ENCODE measurements around the gene FBXL4.

The FBXL4 gene

DNA sequence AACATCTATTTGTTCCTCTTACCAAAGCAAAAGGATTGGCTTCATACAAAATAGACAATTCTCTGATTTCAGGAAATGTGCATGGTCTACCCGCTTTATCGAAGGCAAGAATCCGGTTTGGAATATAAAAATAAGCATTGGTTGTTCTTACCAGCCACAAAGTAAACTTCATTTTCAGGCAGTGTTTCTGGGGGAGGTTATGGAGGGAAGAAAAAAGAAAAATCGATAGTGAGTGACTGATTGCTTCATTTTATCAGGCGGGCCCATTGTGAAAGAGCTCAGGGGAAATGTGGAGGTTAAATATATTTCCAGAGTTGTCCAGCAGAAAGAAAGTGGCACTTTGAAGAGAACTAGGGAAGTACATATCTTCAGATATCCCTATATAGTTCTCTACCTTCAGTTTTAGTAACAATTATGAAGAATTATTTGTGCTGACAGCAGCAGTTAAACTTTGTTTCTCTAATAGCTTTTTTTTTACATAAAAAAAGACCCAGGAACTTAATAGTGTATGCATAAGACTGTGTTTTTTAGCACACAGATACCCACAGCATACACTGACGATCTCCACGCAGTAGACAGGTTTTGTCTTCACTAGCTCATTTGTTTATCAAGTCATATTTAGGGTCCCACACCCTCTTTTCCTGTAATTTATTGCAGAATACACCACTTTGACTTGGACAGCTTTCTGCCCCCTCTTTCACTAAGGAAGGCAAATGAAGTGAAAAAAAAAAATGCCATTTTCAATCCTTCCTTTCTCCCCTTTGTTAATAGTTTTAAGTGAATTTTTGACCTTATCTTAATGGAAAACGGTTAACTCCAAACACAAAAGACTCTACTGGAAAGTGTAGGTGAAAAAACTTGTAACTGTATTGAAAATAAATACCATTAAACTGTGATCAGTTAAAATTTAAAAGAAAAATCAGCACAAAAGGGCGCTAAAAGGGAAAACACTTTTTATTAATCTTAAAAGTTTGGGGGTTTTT, 110.5 kb downstream of the FBXL4 start:
- no peak for DNase-seq

GRCh38 chr6:98836025-98836961, 111.5 kb downstream of the FBXL4 start:
- no peak for DNase-seq

DNA sequence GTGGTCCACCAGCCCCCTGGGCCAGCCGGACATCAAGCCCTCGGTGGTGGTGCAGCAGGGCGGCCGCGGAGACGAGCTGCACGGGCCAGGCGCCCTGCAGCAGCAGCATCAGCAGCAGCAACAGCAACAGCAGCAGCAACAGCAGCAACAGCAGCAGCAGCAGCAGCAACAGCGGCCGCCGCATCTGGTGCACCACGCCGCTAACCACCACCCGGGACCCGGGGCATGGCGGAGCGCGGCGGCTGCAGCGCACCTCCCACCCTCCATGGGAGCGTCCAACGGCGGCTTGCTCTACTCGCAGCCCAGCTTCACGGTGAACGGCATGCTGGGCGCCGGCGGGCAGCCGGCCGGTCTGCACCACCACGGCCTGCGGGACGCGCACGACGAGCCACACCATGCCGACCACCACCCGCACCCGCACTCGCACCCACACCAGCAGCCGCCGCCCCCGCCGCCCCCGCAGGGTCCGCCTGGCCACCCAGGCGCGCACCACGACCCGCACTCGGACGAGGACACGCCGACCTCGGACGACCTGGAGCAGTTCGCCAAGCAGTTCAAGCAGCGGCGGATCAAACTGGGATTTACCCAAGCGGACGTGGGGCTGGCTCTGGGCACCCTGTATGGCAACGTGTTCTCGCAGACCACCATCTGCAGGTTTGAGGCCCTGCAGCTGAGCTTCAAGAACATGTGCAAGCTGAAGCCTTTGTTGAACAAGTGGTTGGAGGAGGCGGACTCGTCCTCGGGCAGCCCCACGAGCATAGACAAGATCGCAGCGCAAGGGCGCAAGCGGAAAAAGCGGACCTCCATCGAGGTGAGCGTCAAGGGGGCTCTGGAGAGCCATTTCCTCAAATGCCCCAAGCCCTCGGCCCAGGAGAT, 112.4 kb downstream of the FBXL4 start:
- no peak for DNase-seq

DNA sequence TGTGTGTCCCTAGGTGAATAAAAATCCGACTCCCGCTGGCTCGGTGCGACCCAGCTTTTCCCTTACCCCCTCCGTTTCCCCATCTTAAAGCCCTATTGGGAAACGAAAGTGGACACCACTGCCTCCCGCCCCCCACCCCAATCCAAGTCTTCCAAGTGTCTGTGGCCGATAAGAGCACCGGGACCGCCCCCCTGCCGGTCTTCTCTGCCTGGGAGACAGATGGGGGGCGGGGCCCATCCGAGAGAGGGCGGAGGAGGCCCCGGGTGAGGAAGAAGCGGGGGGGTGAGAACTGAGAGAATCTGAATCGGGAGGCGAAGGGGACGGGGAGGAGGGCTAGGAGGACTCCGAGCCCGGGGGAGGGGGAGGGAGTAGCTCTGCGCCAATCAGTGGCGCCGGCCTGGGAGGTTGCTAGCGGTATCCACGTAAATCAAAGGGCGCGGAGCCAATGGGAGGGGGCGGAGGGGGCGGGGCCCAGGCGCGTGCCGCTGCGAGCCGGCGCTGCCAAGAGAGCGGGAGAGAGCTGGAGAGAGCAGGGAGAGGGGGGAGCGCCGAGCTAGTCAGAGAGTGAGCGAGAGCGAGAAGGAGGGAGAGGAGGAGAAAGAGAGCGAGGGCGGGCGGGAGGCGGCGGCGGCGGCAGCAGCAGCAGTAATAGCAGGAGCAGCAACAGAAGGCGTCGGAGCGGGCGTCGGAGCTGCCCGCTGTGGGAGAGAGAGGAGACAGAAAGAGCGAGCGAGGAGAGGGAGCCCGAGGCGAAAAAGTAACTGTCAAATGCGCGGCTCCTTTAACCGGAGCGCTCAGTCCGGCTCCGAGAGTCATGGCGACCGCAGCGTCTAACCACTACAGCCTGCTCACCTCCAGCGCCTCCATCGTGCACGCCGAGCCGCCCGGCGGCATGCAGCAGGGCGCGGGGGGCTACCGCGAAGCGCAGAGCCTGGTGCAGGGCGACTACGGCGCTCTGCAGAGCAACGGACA, 113.4 kb downstream of the FBXL4 start, which contains the start of gene POU3F2:
TSS of gene POU3F2 (plus strand) at position 515 of the 972 bp plus-strand sequence. CDS start at position 815, 300 bp downstream.
- peak; percentile 74 for DNase-seq

DNA sequence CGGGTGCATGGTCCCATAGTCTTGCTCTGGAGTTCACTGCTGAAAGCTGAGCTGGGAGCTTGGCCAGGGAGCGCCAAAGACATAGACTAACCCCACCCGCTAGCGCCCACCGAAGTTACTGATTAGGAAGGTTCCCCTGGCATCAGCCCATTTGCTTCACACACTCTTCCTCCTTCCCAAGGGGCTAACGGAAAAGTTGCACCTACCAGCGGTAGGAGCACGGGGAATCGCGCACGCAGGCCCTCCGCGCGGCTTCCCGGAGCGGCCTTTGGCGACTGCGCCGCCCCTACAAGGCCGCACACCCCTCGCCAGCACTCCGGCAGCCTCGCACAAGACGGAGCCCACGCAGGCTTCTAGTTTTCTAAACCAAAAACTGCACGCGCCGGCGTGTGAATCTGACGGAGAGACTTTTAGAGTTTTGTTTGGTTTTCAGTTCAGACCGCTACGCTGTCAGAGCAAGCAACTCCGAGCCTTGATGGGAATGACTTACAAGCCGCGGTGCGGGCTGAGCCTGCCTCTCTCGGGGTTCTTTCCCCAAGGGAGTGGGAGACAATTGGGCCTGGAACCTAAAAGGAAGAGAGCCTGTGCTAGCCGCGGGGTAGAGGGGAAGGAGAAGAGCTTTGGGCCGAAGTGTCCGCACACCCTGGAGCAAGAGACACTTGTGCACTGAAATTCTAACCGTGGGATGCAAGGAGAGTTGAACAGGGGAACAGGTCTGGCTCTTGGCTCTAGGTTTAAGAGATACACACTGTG, 114.3 kb downstream of the FBXL4 start:
- DNase-seq: no peak

DNA sequence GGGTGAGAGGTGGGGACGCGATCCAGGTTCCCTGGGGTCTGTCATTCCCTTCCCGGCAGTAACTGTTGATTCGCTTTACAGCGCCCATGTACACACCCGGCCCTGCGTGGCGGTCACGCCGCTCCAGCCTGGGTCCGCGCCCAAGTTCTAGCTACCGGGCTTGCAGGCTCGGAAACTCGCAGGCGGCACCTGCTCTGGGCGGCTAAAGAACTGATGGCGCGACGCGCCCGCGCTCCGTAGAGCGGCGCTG, 114.8 kb downstream of the FBXL4 start:
- DNase-seq: peak in 1 of 2 donors; percentile 14

GRCh38 chr6:98832284-98833056, 115.3 kb downstream of the FBXL4 start:
- no peak for DNase-seq

DNA sequence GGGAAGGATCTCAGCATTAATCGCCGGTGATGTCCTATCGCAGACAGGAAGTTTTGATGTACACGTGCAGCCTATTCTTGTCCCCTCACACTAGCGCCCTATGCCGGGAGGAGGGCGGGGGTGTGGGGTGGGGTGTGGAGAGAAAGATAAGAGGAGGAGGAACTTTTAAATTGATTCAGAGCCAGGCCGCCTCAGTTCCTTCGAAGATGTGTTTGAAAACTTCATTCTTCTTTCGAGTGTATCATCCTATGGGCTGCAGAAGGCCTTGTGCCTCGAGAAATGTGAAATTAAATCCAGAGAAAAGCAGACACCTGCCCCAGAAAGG, 115.8 kb downstream of the FBXL4 start:
- DNase-seq: no peak

DNA sequence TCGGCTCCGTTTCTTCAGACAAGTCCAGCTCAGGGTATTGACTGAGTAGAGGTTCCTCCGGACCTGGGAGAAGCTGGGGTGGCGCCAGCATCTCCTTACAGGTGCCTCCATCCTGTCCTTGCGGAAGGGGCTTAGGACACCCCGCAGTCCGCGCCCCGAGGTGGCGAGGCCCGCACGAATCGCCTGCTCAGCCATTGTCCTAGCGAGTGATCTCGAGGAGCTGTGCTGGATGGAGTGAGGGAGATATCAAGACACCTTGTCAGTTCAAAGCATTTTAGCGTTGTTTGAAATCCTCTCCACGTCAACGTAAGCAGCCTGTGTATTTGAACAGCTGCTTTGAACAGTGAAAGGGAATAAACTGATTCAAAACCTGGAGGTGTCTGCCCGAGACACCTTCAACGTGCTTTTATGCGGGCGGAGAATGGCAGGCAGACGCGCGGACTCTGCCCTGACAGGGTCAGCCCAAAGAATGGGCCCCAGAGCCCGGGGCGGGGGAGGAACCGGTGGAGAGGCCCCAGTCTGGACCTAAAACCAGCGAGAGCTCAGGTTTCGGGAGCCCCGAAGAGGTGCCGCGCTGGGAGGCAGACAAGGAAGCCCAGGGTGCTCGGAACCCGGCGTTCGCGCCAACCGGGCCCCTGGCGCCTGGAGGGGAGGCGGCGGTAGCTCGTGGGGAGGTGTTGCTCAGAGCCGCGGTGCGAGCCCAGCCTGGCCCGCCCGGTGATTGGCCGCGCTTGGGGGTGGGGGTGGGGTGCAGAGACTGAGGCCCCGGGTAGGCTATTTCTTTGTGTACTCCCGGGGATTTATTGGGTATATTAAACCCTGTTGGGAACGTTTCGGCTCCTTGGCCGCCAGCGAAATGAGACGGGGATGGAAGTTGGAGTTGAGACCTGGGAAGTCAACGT, 116.4 kb downstream of the FBXL4 start:
- no peak for DNase-seq

DNA sequence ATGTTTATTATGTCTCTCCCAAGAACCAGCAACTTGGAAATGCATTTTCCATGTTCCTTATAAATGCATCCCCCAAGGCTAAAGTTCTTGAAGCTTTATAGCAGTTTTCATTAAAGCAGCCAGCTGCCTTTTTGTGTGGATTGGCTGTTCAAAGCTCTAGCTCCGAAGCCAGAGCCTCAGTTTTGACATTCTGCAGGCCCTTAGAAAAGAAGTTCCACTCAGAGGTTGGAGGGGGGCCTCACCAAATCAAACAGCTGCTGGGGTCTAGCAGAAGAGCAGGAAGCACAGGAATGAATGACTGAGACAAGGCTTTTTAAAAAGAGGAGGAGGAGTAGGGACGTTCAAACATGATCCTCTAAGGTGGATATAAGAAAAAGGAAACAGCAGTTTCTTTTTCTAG, 117.6 kb downstream of the FBXL4 start:
- DNase-seq: no peak

DNA sequence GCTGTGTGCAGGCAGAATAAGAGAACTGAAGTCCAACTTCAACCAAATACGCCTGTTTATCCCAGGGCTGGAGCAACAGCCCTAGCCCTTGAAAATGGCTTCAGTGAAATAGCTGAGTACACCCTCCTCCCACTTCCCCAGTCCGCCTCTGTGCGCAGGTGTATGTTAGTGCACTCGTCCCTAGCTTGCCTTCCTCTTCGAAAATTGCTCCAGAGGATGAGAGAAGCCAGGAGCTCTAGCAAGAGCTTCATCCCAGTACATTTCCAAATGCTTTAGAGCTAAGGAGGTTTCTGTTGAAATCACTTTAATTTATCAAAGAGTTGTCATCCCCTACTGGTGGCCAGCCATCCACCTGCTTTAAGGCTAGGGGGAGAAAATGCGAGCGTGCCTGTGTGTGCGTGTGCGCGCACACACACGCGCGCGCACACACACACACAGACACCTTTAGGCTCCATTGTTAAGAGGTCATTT, 118.8 kb downstream of the FBXL4 start:
- DNase-seq: no peak

DNA sequence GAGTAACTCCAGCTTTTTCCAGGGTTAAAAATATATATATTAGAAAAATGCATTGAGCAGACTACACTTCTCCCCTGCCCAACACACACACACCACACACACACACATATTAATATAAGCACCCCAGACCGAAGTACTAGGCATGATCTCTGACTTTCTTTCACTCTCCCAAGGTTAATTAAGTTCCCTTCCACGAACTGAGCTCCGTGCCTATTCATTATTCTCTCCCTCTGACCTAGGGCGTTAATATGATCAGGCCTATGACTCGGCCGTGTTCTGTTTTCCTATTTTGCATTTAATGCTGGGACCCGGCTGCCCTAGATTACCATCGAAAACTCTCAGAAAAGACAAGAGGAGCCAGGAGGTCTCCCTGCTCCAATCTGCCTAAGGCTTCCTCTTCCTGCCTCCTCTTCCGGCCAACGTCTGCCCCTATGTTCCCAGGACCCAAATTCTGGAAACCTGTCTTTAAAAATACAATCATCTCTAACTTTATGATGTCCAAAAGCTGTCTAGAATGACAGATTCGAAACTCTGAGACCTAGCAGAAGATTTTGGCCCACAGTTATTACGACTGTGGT, 119.4 kb downstream of the FBXL4 start:
- DNase-seq: no peak

- DNase-seq: no peak
Measured at GRCh38 chr6:98827295-98828159, 120.2 kb downstream of the FBXL4 start.

DNA sequence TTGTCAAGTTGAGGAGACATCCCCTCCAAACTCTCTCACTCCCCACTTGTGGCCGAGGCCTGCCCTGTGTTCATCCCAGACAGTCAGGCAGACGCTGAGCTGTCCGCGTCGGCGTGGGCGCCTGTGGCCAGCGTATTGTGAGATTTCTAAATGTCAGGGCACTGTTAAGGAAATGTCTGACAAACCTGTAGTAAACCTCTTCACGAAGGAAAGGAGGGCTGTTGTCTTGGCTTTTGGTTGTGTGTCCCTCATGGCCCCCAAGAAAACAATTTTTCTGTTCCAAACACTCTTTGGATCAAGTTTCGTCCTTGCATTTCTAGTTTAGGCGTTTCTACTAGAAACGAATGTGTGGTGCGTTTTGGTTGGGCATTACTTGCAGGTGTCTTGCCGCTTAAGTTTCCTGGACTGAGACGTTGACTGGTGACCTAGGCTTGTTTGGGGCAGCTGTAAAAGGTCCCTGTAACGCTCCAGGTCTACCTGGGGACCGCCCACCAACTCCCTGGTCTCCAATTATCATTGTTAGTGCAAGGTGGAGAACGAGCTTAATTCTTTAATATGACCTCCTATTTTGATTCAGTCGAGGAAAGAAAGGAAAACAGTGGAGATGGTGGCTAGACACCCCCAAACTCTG, 122.0 kb downstream of the FBXL4 start:
- no peak for DNase-seq

GRCh38 chr6:98824902-98825599, 122.7 kb downstream of the FBXL4 start:
- no peak for DNase-seq
